ENCODE results near the gene DBNDD2.
A peak's percentile ranks its signal among the peaks of the same experiment; 100 is the strongest.

DBNDD2 gene

GRCh38 chr20:45378191-45378590 lies 29.9 kb upstream of the DBNDD2 start, which contains the start of gene TP53TG5:
TP53TG5 (minus strand) TSS chr20:45378325; CDS start chr20:45378236, 89 bp downstream.
- DNase-seq (ENCODE audit: low spot score): peak; percentile 90

GRCh38 chr20:45387274-45387673 lies 20.8 kb upstream of the DBNDD2 start:
- no peak for DNase-seq (ENCODE audit: low spot score)

- DNase-seq (ENCODE audit: low spot score): no peak
Measured at GRCh38 chr20:45390931-45391330, 17.2 kb upstream of the DBNDD2 start.

GRCh38 chr20:45391559-45391958 lies 16.5 kb upstream of the DBNDD2 start:
- DNase-seq (ENCODE audit: low spot score): no peak

GRCh38 chr20:45392733-45393132 lies 15.4 kb upstream of the DBNDD2 start:
- peak; percentile 76 for DNase-seq (ENCODE audit: low spot score)

- no peak for DNase-seq (ENCODE audit: low spot score)
Measured at GRCh38 chr20:45394221-45395113, 13.6 kb upstream of the DBNDD2 start.

GRCh38 chr20:45395114-45395415 lies 13.0 kb upstream of the DBNDD2 start:
- no peak for DNase-seq (ENCODE audit: low spot score)

GRCh38 chr20:45399018-45399417 lies 9.1 kb upstream of the DBNDD2 start:
- DNase-seq (ENCODE audit: low spot score): no peak

DNA sequence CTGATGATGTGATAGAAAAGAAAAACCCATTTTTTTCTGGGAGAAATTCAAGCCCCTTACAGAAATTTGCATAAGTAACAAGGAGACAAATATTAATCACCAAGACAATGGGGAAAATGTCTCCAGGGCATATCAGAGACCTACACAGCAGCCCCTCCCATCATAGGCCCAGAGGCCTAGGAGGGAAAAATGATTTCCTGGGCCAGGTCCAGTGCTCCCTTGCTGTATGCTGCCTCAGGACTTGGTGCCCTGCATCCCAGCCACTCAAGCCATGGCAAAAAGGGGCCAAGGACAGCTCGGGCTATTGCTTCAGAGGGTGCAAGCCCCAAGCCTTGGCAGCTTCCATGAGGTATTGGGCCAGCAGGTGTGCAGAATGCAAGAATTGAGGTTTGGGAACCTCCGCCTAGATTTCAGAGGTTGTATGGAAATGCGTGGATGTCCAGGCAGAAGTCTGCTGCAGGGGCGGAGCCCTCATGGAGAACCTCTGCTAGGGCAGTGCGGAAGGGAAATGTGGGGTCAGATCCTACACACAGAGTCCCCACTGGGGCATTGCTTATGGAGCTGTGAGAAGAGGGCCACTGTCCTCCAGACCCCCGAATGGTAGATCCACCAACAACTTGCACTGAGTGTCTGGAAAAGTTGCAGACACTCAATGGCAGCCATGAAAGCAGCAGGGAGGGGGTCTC lies 7.6 kb upstream of the DBNDD2 start:
- DNase-seq (ENCODE audit: low spot score): no peak

DNA sequence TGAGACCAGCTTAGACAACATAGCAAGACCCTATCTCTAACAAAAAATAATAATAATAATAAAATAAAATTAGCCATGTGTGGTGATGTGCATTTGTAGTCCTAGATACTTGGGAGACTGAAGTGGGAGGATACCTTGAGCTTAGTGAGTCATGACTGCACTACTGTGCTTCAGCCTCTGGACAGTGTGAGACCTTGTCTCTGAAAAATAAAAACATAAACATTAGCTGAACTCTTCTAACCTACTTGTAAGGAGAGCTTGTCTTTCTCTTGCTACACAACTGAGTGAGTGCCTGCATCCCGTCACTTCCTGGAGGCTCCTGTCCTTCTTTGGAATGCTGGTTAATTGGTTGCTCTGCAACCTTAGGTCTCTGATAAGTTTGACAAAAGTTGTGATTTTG lies 5.1 kb upstream of the DBNDD2 start:
- no peak for DNase-seq (ENCODE audit: low spot score)

GRCh38 chr20:45404438-45404837 lies 3.7 kb upstream of the DBNDD2 start:
- DNase-seq (ENCODE audit: low spot score): no peak

DNA sequence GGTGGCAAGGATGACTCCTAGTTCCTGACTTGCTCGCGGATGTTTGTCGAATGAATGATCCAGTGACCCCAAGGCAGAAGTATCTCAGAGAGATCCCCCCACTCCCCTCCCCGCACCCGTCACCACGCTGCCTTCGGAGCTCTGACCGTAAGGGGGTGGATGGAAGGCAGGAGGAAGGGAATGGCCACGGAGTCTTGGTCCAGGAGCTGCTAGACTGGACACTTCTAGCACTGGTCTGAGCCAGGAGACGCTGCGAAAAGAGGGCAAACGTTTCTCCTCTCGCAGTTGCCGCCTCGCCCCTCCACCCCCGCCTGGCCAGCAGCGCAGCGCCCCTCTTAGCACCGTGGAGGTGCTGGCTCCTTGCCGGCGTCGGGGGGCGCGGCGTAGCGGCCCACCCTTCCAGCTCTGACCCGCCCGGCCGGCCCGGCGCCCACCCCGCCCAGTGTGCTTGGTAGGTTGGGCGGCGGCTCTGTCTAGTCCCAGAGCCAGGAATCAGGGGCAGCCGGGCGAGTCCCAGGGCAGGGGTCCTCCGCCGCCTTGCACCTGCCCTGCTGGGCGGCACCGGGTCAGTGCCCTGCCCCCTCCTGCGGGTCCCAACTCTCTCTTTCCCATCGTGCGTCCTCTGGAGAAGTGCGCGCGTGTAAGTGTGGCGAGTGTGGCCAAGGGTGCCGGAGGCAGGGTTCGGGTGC lies 2.4 kb upstream of the DBNDD2 start:
- DNase-seq (ENCODE audit: low spot score): no peak

DNA sequence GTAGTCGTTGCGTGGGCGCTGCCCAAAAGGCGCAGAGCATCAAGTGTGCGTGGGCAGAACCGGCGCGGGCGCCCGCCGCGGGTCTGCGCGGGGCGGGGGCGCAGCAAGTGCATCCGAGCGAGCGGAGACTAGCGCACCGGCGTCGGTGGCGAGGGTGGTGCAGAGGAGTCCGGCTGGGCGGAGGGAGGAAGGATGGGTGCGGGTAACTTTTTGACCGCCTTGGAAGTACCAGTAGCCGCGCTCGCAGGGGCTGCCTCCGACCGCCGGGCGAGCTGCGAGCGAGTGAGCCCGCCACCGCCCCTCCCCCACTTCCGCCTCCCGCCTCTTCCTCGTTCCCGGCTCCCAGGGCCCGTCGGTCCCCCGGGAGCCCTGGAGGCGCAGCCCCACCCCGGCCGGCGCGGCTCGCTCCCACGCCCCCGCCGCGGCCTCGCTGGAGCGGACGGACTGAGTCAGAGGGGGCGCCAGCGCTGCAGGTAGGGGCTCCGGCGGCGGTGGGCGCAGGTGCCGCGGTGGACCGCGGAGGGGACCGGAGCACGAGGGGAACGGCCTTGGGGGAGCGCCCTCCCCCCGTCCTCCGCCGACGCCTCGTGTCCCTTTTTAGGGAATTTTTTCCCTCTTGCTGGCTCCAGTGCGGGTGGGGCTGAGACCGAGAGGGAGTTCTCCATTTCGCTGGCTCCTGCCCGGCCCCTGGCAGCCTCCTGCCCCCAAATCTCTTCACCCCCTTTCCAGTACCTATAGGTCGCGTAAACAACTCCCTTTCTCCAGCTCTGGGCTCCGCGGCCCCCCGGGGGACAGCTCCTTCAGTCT lies 1.6 kb upstream of the DBNDD2 start:
- peak; percentile 74 for DNase-seq (ENCODE audit: low spot score)

- DNase-seq (ENCODE audit: low spot score): no peak
Measured at GRCh38 chr20:45407067-45407745, 883 bp upstream of the DBNDD2 start.

- peak; percentile 69 for DNase-seq (ENCODE audit: low spot score)
Measured at GRCh38 chr20:45408646-45409213, 641 bp downstream of the DBNDD2 start.

DNA sequence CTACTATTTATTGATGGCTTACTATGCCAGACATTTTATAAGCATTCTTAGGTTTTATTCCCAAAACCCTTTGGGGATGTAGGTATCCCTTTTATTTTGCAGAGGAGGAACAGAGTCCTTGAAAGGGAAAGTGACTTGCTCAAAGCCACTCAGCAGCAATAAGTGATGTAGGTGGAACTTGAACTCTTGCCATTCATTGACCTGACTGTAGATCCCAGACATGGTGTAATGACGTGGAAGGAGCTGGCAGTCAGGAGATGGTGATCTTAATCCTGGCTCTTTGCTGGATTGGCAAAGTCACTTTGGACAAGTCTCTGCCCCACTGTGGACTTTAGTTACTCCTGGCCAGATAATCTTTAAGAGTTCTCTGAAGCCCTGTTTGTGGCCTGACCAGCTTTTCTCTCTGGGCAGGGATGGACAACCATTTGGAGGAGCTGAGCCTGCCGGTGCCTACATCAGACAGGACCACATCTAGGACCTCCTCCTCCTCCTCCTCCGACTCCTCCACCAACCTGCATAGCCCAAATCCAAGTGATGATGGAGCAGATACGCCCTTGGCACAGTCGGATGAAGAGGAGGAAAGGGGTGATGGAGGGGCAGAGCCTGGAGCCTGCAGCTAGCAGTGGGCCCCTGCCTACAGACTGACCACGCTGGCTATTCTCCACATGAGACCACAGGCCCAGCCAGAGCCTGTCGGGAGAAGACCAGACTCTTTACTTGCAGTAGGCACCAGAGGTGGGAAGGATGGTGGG lies 1.6 kb downstream of the DBNDD2 start:
- DNase-seq (ENCODE audit: low spot score): no peak

DNA sequence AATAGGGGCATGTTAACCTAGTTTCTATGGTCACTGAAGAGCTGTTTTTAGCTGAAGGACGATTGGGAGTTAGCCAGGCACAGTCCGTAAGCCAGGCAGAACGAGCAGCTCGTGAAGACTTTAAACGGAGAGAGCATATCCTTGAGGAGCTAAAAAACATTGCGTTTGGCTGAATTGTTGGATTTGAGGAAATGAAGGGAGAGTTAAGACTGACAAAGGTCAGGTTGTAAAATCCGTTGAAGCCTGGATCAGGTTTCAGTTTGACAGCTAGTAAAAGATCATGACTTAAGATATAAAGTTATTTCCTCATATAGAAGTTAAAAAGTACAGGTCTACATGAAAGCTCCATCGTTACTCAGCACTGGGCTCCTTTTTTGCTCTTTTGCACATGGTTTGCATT lies 2.8 kb downstream of the DBNDD2 start:
- DNase-seq (ENCODE audit: low spot score): no peak

DNA sequence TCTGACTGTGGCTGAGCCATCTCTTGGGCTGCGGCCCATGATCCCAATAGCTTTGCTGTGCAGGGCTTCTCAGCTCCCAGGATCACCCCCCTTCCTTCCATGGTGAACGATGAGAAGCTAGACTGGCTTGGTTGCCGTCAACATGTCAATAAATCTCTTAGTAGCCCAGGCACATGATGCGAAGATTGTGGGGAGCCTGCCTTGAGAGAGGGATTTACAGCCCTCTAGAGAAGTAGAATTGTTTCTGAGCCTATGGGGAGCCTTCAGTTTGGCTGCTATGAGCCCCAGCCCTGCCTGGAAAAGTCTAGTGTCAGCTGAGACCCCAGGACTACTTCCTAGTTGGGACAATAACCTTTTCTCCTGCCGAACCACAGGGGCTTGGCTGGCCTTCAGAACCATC lies 4.6 kb downstream of the DBNDD2 start:
- DNase-seq (ENCODE audit: low spot score): no peak

- no peak for DNase-seq (ENCODE audit: low spot score)
Measured at GRCh38 chr20:45413479-45413878, 5.4 kb downstream of the DBNDD2 start.

All from globus pallidus (tissue), 1 donor.